Mesothelial cell of epicardium (in vitro differentiated cells): ENCODE data around the gene AGBL2. TPM values are rescaled to one million over a fixed set of nuclear protein-coding genes. Genes with fewer than 3 reads are reported as not detected.
"Not testable (repeated sequence)": the region's sequence is repeated elsewhere in the genome, so short reads cannot be mapped to it uniquely, and the experiment has no call there.

ENCODE experiments used
- DNase-seq, 2 experiments: peaks; one replicate each; pipeline ENCODE4 v3.0.0; 2021; ENCODE audit warnings: low spot score in 2 of 2; ENCODE audit not compliant: unreplicated experiment in 2 of 2
- H3K27ac Mint-ChIP-seq: 2 replicates; pipeline ENCODE4 v1.8.0; 2021; ENCODE audit warnings: mixed read lengths
- H3K27me3 Mint-ChIP-seq: 2 replicates; pipeline ENCODE4 v1.8.0; 2021; ENCODE audit warnings: low read depth, mixed read lengths
- H3K36me3 Mint-ChIP-seq: 2 replicates; pipeline ENCODE4 v1.8.0; 2021; ENCODE audit warnings: mixed read lengths
- H3K4me1 Mint-ChIP-seq: 2 replicates; pipeline ENCODE4 v1.8.0; 2021; ENCODE audit warnings: mixed read lengths
- H3K4me3 Mint-ChIP-seq: 2 replicates; pipeline ENCODE4 v1.8.0; 2021; ENCODE audit warnings: mild to moderate bottlenecking, moderate library complexity, mixed read lengths
- H3K9me3 Mint-ChIP-seq: 2 replicates; pipeline ENCODE4 v1.8.0; 2021; ENCODE audit warnings: mixed read lengths
- total RNA-seq: library from RNA; stranded (reverse); gene quantifications from 3 replicates; pipeline ENCODE4 v1.2.1, GENCODE V29; 2021
- TF ChIP-seq, protein P1 (sequence below): fragments of 200-600 bp; sonication (generic); IDR thresholded peaks from one replicate; pipeline ENCODE4 v1.5.0; 2021; ENCODE audit warnings: antibody characterized with exemption; ENCODE audit not compliant: unreplicated experiment

AGBL2 gene
- total RNA-seq, 1 donor from 2014 or later: 4.6 TPM

DNA sequence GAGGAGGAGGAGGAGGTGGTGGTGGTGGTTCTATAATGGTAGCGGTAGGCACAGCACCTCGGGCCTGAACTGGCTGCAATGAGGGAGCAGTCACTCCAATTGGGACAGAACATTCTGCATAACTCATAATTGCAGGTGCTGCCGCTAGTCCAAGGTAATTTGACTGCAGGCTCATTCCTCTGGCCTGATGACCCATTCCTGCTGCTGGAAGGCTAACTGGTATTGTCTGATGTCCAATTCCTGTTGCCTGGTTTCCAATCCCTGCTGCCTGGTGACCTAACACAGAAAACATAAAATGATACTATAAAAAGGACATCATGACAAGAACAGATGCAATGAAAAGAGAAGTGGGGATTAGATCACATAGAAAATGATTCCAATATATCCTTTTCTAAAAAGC is 7.9 kb upstream of the AGBL2 start:
- Mint-ChIP-seq H3K27ac (no peak overlapping the region), H3K27me3 (no peaks in the 10 kb centered on the region), H3K4me3 (no peak overlapping the region), H3K36me3 (peaks cover 39% of the 10 kb centered on the region), H3K9me3 (no peaks in the 10 kb centered on the region), H3K4me1 (no peaks in the 10 kb centered on the region)
- DNase-seq: no peak
- TF ChIP-seq, protein P1, sequence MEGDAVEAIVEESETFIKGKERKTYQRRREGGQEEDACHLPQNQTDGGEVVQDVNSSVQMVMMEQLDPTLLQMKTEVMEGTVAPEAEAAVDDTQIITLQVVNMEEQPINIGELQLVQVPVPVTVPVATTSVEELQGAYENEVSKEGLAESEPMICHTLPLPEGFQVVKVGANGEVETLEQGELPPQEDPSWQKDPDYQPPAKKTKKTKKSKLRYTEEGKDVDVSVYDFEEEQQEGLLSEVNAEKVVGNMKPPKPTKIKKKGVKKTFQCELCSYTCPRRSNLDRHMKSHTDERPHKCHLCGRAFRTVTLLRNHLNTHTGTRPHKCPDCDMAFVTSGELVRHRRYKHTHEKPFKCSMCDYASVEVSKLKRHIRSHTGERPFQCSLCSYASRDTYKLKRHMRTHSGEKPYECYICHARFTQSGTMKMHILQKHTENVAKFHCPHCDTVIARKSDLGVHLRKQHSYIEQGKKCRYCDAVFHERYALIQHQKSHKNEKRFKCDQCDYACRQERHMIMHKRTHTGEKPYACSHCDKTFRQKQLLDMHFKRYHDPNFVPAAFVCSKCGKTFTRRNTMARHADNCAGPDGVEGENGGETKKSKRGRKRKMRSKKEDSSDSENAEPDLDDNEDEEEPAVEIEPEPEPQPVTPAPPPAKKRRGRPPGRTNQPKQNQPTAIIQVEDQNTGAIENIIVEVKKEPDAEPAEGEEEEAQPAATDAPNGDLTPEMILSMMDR: no peak

GRCh38 chr11:47720651-47721050 is 5.5 kb upstream of the AGBL2 start:
- DNase-seq: no peak
- Mint-ChIP-seq H3K27me3 (no peaks in the 10 kb centered on the region), H3K4me1 (no peaks in the 10 kb centered on the region), H3K27ac (no peak overlapping the region), H3K4me3 (no peak overlapping the region), H3K36me3 (peaks cover 37% of the 10 kb centered on the region), H3K9me3 (no peaks in the 10 kb centered on the region)
- TF ChIP-seq, protein P1: no peak

DNA sequence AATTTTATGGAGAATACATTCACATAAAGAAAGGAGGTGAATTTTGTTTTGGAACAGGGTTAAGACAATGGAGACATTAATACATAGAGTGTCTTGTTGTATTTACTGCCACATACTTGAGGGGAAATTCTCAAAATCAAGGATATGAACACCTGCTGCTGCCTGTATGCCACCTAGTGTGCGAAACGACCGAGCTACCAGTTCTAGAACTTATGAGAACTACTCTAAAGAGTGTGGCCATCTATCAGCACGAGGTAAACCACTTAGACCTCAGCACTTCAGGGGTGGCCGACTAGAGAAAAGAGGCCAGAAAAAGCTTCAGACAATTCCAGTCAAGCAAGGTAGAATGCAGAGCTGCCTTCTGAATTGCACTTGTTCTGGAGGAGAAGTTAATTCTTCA is 1.5 kb upstream of the AGBL2 start:
- no peak for DNase-seq
- H3K9me3 Mint-ChIP-seq: no peaks in the 10 kb centered on the region
- TF ChIP-seq, protein P1: no peak
- peaks cover 6% of the 10 kb centered on the region for H3K4me1 Mint-ChIP-seq
- no peaks in the 10 kb centered on the region for H3K27me3 Mint-ChIP-seq
- H3K27ac Mint-ChIP-seq: no peak overlapping the region
- peaks cover 14% of the 10 kb centered on the region for H3K36me3 Mint-ChIP-seq
- no peak overlapping the region for H3K4me3 Mint-ChIP-seq

DNA sequence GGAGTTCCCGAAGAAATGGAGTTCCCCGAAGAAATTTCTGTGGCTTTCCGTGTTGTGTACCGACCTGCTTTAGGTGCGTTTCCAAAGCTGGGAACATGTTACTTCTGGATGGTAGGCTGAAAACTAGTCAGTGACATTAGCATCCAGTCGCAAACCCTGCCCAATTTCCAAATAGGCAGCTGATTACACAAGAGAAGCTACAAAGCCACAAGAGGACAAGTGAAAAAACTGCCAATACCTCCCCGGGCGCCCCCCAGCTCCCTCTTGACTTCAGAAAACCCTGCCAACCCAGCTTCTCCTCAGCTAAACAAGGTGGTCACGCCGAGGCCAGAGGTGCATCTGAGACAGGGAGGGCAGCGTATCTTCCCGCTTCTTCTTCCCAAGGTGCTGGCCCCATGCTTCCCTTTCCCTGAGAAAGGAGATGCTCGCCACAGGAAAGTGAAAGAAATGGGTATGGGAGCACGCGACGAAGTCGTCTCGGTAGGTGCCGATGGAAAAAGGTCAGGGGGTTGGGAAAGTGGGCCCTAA is 551 bp downstream of the AGBL2 start:
- H3K36me3 Mint-ChIP-seq: peaks cover 6% of the 10 kb centered on the region

GRCh38 chr11:47711816-47712215 is 3.4 kb downstream of the AGBL2 start:
- TF ChIP-seq, protein P1: no peak
- no peak overlapping the region for H3K27ac Mint-ChIP-seq
- peaks cover 9% of the 10 kb centered on the region for H3K9me3 Mint-ChIP-seq
- peaks cover 8% of the 10 kb centered on the region for H3K36me3 Mint-ChIP-seq
- no peak for DNase-seq
- no peaks in the 10 kb centered on the region for H3K27me3 Mint-ChIP-seq
- no peak overlapping the region for H3K4me3 Mint-ChIP-seq
- peaks cover 6% of the 10 kb centered on the region for H3K4me1 Mint-ChIP-seq

More for the DNA sequence above, 551 bp downstream of the AGBL2 start:
- no peak for DNase-seq
- Mint-ChIP-seq H3K27ac (peak overlapping the region; percentile 87), H3K4me1 (peaks cover 6% of the 10 kb centered on the region), H3K9me3 (no peaks in the 10 kb centered on the region), H3K27me3 (no peaks in the 10 kb centered on the region), H3K4me3 (peak overlapping the region; percentile 98)
- TF ChIP-seq, protein P1: no peak

DNA sequence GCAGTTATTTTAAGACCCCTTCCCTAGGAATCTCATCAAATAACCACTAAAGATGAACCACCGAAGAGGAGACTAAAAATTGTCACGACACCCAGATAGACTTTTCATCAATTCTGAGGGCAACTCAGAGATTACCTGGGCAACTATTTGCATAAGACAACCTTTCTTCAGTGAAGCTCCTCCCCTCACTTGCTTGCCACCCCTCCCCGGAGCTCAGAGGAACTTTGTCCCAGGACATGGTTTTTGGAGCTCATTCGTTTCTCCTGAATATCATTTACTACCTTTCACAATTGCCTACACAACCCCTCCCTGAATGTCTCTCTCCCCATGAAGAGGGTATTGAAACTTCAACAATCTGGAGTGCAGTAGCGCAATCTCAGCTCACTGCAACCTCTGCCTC is 3.9 kb downstream of the AGBL2 start:
- TF ChIP-seq, protein P1: no peak
- no peak for DNase-seq
- Mint-ChIP-seq H3K9me3 (peaks cover 9% of the 10 kb centered on the region), H3K4me3 (no peak overlapping the region), H3K27me3 (no peaks in the 10 kb centered on the region), H3K27ac (no peak overlapping the region), H3K4me1 (peaks cover 6% of the 10 kb centered on the region), H3K36me3 (peaks cover 8% of the 10 kb centered on the region)

- H3K27ac Mint-ChIP-seq, H3K4me3 Mint-ChIP-seq, H3K9me3 Mint-ChIP-seq, DNase-seq, H3K36me3 Mint-ChIP-seq, H3K4me1 Mint-ChIP-seq, H3K27me3 Mint-ChIP-seq: not testable (repeated sequence)
Measured at GRCh38 chr11:47707275-47707786, 7.8 kb downstream of the AGBL2 start.
